Panc1 (cell line): Measurements from ENCODE around the gene IBTK. TPM values are rescaled to one million over a fixed set of nuclear protein-coding genes. Genes with fewer than 3 reads are reported as not detected.

Source experiments
- ATAC-seq: fragments of 200-7000 bp; cut with Tn5 transposase; 2 replicates; pipeline ENCODE4 v1.9.1; 2020; ENCODE audit warnings: mild to moderate bottlenecking, moderate library complexity
- BruUV-seq: library from RNA; stranded (reverse); fragments of 400-500 nt; replicated peaks from 2 replicates; lab custom pipeline; 2021; lab: Mats Ljungman, UMichigan
- CTCF ChIA-PET: fragments of 300-600 bp; sonication (Branson Sonifier 250); formaldehyde crosslinking; loops from one replicate; lab custom pipeline; 2022; ENCODE audit warnings: antibody characterized with exemption; lab: Charles Lee
- POLR2A ChIA-PET: fragments of 300-600 bp; sonication (Branson Sonifier 250); formaldehyde crosslinking; loops from one replicate; lab custom pipeline; 2022; ENCODE audit warnings: antibody characterized with exemption; lab: Charles Lee
- DNase-seq: peaks from one replicate; pipeline ENCODE4 v3.0.0-alpha.2; 2010; ENCODE audit warnings: low read depth, low spot score
- H3K27ac ChIP-seq: 2 replicates; pipeline ENCODE4 v1.5.1; 2011; ENCODE audit warnings: mild to moderate bottlenecking, low read length, inconsistent platforms
- H3K27me3 ChIP-seq: fragments of 200-500 bp; sonication (Bioruptor generic); 2 replicates; pipeline ENCODE4 v1.6.0; 2014; ENCODE audit warnings: low read length, inconsistent platforms; ENCODE audit not compliant: control insufficient read depth, insufficient read depth
- H3K36me3 ChIP-seq: fragments of 200-500 bp; sonication (Bioruptor generic); 2 replicates; pipeline ENCODE4 v1.5.1; 2014; ENCODE audit warnings: inconsistent platforms, mild to moderate bottlenecking, low read length, moderate library complexity; ENCODE audit not compliant: control insufficient read depth, insufficient read depth
- H3K4me1 ChIP-seq: 2 replicates; pipeline ENCODE4 v1.5.1; 2011; ENCODE audit warnings: inconsistent platforms, mild to moderate bottlenecking, low read length, moderate library complexity; ENCODE audit not compliant: control insufficient read depth, insufficient read depth
- H3K4me3 ChIP-seq, 2 experiments: 2 replicates each; pipeline ENCODE4 v1.5.1; 2011 to 2012; ENCODE audit warnings: low read depth in 2 of 2, low read length in 2 of 2, mild to moderate bottlenecking in 2 of 2, inconsistent platforms in 1 of 2, moderate library complexity in 1 of 2
- H3K9me3 ChIP-seq: fragments of 200-500 bp; sonication (Bioruptor generic); 2 replicates; pipeline ENCODE4 v1.5.1; 2014; ENCODE audit warnings: low read depth, mild to moderate bottlenecking, inconsistent platforms, low read length, moderate library complexity; ENCODE audit not compliant: control insufficient read depth, insufficient read depth
- POLR2AphosphoS5 ChIP-seq: IDR thresholded peaks from 2 replicates; pipeline ENCODE4 v1.6.1; 2012; ENCODE audit warnings: mild to moderate bottlenecking, low read depth, low read length, moderate library complexity
- SIN3A ChIP-seq: IDR thresholded peaks from 2 replicates; pipeline ENCODE4 v1.6.1; 2012; ENCODE audit warnings: low read depth, mild to moderate bottlenecking, low read length, moderate library complexity, borderline replicate concordance; ENCODE audit not compliant: insufficient read depth
- TCF7L2 ChIP-seq: IDR thresholded peaks from 2 replicates; pipeline ENCODE4 v1.6.1; 2011; ENCODE audit warnings: mild to moderate bottlenecking, low read depth, low read length, inconsistent platforms
- in situ Hi-C: cut with HindIII; loops from 2 replicates; pipeline ENCODE4 v1.10.0; 2016; ENCODE audit warnings: low sequenced_read_pairs, low pct_unique_long_range_greater_than_20kb
- intact Hi-C: fragments of 100-400 bp; cut with micrococcal nuclease; formaldehyde crosslinking; loops from one replicate; pipeline ENCODE4 v1.10.0; 2022; ENCODE audit not compliant: unreplicated experiment
- total RNA-seq: library from RNA; stranded (reverse); gene quantifications from one replicate; pipeline ENCODE4 v1.2.1, GENCODE V29; 2021; ENCODE audit not compliant: unreplicated experiment
- TF ChIP-seq, protein P1 (sequence below): fragments of 450-650 bp; IDR thresholded peaks from 2 replicates; pipeline ENCODE4 v1.5.1; 2017; ENCODE audit warnings: mild to moderate bottlenecking
- TF ChIP-seq, protein P2 (sequence below), 2 experiments: IDR thresholded peaks; 2 replicates each; pipeline ENCODE4 v1.6.1; 2011 to 2012; ENCODE audit warnings: low read depth in 2 of 2, control low read depth in 1 of 2, low read length in 1 of 2, mild to moderate bottlenecking in 1 of 2, moderate library complexity in 1 of 2; ENCODE audit not compliant: insufficient read depth in 1 of 2

Gene IBTK
- total RNA-seq, 1 experiment from 2014 or later = 73.2 TPM

DNA sequence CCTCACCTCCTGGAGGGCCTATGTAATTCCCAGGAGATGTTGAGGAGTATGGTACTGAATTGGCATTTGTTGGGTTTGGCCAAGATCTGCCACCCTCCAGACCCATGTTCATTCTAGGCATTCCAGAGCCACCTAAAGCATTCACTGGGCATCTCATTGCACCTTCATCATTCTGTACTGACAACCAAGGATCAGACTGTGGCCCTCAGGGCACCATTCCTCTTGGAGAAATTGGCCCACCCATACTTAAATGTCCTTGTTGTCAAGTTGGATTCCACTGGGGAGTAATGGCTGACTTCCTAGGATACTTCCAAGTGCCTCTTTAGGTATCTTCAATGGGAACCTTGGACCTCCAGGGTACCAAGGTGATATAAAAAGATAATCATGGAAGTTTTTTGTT is 16.8 kb upstream of the IBTK start:
- Histone ChIP-seq H3K27ac (peak overlapping the region; percentile 44; the same call in 1 of the 2 replicates), H3K4me1 (peaks cover 27% of the 10 kb centered on the region), H3K36me3 (no peaks in the 10 kb centered on the region), H3K9me3 (no peaks in the 10 kb centered on the region), H3K27me3 (no peaks in the 10 kb centered on the region), H3K4me3 (no peak overlapping the region)
- CTCF ChIA-PET = no interaction called here
- no peak for ATAC-seq
- intact Hi-C loops (no loop called here), in situ Hi-C loops (no loop called here)
- no TSS peak for BruUV-seq
- TF ChIP-seq, protein P1, sequence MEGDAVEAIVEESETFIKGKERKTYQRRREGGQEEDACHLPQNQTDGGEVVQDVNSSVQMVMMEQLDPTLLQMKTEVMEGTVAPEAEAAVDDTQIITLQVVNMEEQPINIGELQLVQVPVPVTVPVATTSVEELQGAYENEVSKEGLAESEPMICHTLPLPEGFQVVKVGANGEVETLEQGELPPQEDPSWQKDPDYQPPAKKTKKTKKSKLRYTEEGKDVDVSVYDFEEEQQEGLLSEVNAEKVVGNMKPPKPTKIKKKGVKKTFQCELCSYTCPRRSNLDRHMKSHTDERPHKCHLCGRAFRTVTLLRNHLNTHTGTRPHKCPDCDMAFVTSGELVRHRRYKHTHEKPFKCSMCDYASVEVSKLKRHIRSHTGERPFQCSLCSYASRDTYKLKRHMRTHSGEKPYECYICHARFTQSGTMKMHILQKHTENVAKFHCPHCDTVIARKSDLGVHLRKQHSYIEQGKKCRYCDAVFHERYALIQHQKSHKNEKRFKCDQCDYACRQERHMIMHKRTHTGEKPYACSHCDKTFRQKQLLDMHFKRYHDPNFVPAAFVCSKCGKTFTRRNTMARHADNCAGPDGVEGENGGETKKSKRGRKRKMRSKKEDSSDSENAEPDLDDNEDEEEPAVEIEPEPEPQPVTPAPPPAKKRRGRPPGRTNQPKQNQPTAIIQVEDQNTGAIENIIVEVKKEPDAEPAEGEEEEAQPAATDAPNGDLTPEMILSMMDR = no peak
- no peak for TF ChIP-seq TCF7L2
- no peak for TF ChIP-seq SIN3A
- TF ChIP-seq, protein P2, sequence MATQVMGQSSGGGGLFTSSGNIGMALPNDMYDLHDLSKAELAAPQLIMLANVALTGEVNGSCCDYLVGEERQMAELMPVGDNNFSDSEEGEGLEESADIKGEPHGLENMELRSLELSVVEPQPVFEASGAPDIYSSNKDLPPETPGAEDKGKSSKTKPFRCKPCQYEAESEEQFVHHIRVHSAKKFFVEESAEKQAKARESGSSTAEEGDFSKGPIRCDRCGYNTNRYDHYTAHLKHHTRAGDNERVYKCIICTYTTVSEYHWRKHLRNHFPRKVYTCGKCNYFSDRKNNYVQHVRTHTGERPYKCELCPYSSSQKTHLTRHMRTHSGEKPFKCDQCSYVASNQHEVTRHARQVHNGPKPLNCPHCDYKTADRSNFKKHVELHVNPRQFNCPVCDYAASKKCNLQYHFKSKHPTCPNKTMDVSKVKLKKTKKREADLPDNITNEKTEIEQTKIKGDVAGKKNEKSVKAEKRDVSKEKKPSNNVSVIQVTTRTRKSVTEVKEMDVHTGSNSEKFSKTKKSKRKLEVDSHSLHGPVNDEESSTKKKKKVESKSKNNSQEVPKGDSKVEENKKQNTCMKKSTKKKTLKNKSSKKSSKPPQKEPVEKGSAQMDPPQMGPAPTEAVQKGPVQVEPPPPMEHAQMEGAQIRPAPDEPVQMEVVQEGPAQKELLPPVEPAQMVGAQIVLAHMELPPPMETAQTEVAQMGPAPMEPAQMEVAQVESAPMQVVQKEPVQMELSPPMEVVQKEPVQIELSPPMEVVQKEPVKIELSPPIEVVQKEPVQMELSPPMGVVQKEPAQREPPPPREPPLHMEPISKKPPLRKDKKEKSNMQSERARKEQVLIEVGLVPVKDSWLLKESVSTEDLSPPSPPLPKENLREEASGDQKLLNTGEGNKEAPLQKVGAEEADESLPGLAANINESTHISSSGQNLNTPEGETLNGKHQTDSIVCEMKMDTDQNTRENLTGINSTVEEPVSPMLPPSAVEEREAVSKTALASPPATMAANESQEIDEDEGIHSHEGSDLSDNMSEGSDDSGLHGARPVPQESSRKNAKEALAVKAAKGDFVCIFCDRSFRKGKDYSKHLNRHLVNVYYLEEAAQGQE (IDR thresholded peaks at IDR 0.05; ENCODE audit: insufficient read depth in 1 of 2, low read depth in 2 of 2, low read length in 1 of 2) = no peak
- TF ChIP-seq POLR2AphosphoS5 = no peak
- no peak for DNase-seq
- POLR2A ChIA-PET = no interaction called here

DNA sequence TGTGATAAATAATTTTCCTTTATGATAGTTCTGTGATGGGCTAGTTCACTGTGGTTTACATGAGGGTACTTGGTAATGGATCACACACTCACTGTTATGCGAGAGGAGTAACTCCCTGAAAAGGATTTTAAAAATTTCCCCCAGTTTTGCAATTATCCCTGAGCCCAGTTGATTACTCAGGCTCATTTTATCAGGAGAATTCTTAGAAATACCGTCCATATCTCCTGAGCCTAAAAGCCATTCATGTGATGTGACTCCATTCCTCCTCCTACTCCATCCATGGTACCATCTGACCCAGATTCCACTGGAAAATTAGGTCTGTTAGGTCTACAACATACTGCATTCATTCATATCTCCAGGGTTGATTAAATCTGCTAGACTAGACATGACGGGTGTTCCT is 16.4 kb upstream of the IBTK start:
- no TSS peak for BruUV-seq
- Histone ChIP-seq H3K9me3 (no peaks in the 10 kb centered on the region), H3K36me3 (no peaks in the 10 kb centered on the region), H3K4me1 (peaks cover 30% of the 10 kb centered on the region), H3K27me3 (no peaks in the 10 kb centered on the region), H3K27ac (peak overlapping the region; percentile 44; the same call in 1 of the 2 replicates), H3K4me3 (no peak overlapping the region)
- CTCF ChIA-PET = no interaction called here
- no peak for TF ChIP-seq SIN3A
- POLR2A ChIA-PET = no interaction called here
- in situ Hi-C loops = no loop called here
- intact Hi-C loops = no loop called here
- DNase-seq (no peak), ATAC-seq (no peak)

DNA sequence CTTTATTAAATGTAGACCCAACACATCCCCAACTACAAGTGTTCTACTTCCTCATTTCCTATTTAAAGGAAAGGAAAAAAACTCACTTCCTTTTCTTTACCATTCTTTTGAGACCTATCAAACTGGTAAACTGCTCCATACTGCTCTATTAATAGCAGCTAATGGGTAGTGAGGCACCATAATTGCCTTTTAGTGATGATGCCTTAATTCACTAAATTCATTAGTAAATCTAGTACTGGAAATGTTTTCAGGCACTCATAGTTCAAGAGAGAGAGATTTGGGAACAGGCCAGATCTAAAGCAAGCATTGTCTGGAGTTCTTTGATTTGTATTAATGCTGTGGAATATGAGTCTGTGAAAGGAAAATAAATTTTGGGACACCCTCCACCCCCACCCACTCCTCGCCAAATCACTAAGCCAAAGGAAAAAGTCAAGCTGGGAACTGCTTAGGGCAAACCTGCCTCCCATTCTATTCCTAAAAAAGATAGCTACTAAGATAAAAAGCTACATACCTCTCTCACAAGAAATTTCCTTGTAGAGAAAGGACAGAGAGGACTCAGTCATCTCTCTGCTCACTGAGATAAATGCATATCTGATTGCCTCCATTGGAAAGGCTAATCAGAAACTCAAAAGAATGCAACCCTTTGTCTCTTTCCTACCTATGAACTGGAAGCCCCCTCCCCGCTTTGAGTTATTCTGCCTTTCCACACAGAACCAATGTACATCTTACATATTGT is 13.6 kb upstream of the IBTK start:
- in situ Hi-C loops (no loop called here), intact Hi-C loops (no loop called here)
- H3K36me3 ChIP-seq = no peaks in the 10 kb centered on the region
- peaks cover 36% of the 10 kb centered on the region for H3K4me1 ChIP-seq
- ChIA-PET CTCF (no interaction called here), POLR2A (interaction anchor here (0.6 to 0.7 kb wide), 3 partner anchors 92 to 539 kb away, joined by 3 to 7 read pairs (median 5); no protein-coding TSS in a partner anchor)
- H3K4me3 ChIP-seq = no peak overlapping the region
- no TSS peak for BruUV-seq
- H3K27me3 ChIP-seq = no peaks in the 10 kb centered on the region
- H3K27ac ChIP-seq = peak overlapping the region; percentile 84
- TF ChIP-seq SIN3A = no peak
- TF ChIP-seq, protein P1 = no peak
- TF ChIP-seq TCF7L2 = no peak
- no peak for TF ChIP-seq POLR2AphosphoS5
- TF ChIP-seq, protein P2 (IDR thresholded peaks at IDR 0.05; ENCODE audit: insufficient read depth in 1 of 2, low read depth in 2 of 2, low read length in 1 of 2) = no peak
- no peaks in the 10 kb centered on the region for H3K9me3 ChIP-seq
- DNase-seq (no peak), ATAC-seq (no peak)
